HepG2 (cell line): Measurements from ENCODE around the gene TIA1. TPM values are rescaled to one million over a fixed set of nuclear protein-coding genes. Genes with fewer than 3 reads are reported as not detected.

ENCODE experiments used
- CCAR2 ChIP-seq: fragments of 200-400 bp; formaldehyde crosslinking; optimal IDR thresholded peaks from 2 replicates; pipeline ENCODE3; 2018; ENCODE audit warnings: low read depth, mild to moderate bottlenecking, low read length, moderate library complexity
- CREB3 ChIP-seq: sonication (generic); formaldehyde crosslinking; IDR thresholded peaks from 2 replicates; pipeline ENCODE4 v1.5.0; 2020; ENCODE audit warnings: missing genetic modification reagents
- FOXK2 ChIP-seq: fragments of 450-650 bp; IDR thresholded peaks from 2 replicates; pipeline ENCODE4 v1.6.1; 2016
- IKZF5 ChIP-seq: IDR thresholded peaks from 2 replicates; pipeline ENCODE4 v1.6.1; 2018; ENCODE audit warnings: missing genetic modification reagents, mild to moderate bottlenecking, missing compliant biosample characterization
- KMT2B ChIP-seq: IDR thresholded peaks from 2 replicates; pipeline ENCODE4 v1.6.1; 2016; ENCODE audit warnings: missing genetic modification reagents, missing compliant biosample characterization
- PRPF4 ChIP-seq: fragments of 200-400 bp; formaldehyde crosslinking; IDR thresholded peaks from 2 replicates; pipeline ENCODE4 v1.6.1; 2016; ENCODE audit warnings: low read length, low read depth; ENCODE audit not compliant: poor library complexity, severe bottlenecking
- RBM22 ChIP-seq: fragments of 200-400 bp; formaldehyde crosslinking; optimal IDR thresholded peaks from 2 replicates; pipeline ENCODE3; 2017; ENCODE audit warnings: mild to moderate bottlenecking, low read length, moderate library complexity
- SNAPC5 ChIP-seq: sonication (generic); formaldehyde crosslinking; IDR thresholded peaks from 2 replicates; pipeline ENCODE4 v1.8.1; 2023; ENCODE audit warnings: mild to moderate bottlenecking, missing genetic modification reagents, borderline replicate concordance
- SUZ12 ChIP-seq: fragments of 150-350 bp; IDR thresholded peaks from 2 replicates; pipeline ENCODE4 v1.6.1; 2014; ENCODE audit warnings: low read depth, low read length
- ZFP41 ChIP-seq: sonication (generic); formaldehyde crosslinking; IDR thresholded peaks from 2 replicates; pipeline ENCODE4 v1.4.0; 2020; ENCODE audit warnings: mild to moderate bottlenecking, missing genetic modification reagents, borderline replicate concordance
- ZNF10 ChIP-seq: sonication (generic); formaldehyde crosslinking; IDR thresholded peaks from 2 replicates; pipeline ENCODE4 v1.4.0; 2020; ENCODE audit warnings: mild to moderate bottlenecking, low read depth, missing genetic modification reagents, borderline replicate concordance
- ZNF17 ChIP-seq: sonication (generic); formaldehyde crosslinking; IDR thresholded peaks from 2 replicates; pipeline ENCODE4 v1.5.0; 2020; ENCODE audit warnings: mild to moderate bottlenecking, missing genetic modification reagents
- ZNF207 ChIP-seq: fragments of 450-650 bp; IDR thresholded peaks from 2 replicates; pipeline ENCODE4 v1.6.1; 2016; ENCODE audit warnings: antibody characterized with exemption, borderline replicate concordance
- ZNF224 ChIP-seq: sonication (generic); formaldehyde crosslinking; IDR thresholded peaks from 2 replicates; pipeline ENCODE4 v1.5.0; 2020; ENCODE audit warnings: mild to moderate bottlenecking, missing genetic modification reagents
- ZNF318 ChIP-seq: sonication (generic); formaldehyde crosslinking; IDR thresholded peaks from 2 replicates; pipeline ENCODE4 v1.4.0; 2020; ENCODE audit warnings: mild to moderate bottlenecking, missing genetic modification reagents
- ZNF343 ChIP-seq: sonication (generic); formaldehyde crosslinking; IDR thresholded peaks from 2 replicates; pipeline ENCODE4 v1.4.0; 2020; ENCODE audit warnings: mild to moderate bottlenecking, missing genetic modification reagents
- ZNF484 ChIP-seq: sonication (generic); formaldehyde crosslinking; IDR thresholded peaks from 2 replicates; pipeline ENCODE4 v1.5.1; 2020; ENCODE audit warnings: mild to moderate bottlenecking, low read depth, missing genetic modification reagents, borderline replicate concordance
- ZNF674 ChIP-seq: sonication (generic); formaldehyde crosslinking; IDR thresholded peaks from 2 replicates; pipeline ENCODE4 v1.5.0; 2020; ENCODE audit warnings: low read depth, mild to moderate bottlenecking, missing genetic modification reagents
- ZNF704 ChIP-seq: sonication (generic); formaldehyde crosslinking; IDR thresholded peaks from 2 replicates; pipeline ENCODE4 v1.8.1; 2023; ENCODE audit warnings: mild to moderate bottlenecking, inconsistent platforms, moderate library complexity, missing genetic modification reagents, borderline replicate concordance
- ZNF780A ChIP-seq: sonication (generic); formaldehyde crosslinking; IDR thresholded peaks from 2 replicates; pipeline ENCODE4 v1.8.0; 2022; ENCODE audit warnings: mild to moderate bottlenecking, missing genetic modification reagents, moderate library complexity
- polyA plus RNA-seq, 8 experiments: library from polyadenylated mRNA; depleted of rRNA in 3 of 8; stranded (reverse) in 7 of 8; unstranded in 1 of 8; fragments of >200 nt; fragmentation: Illumina TruSeq in 4 of 8; extraction: Trizol in 4 of 8; gene quantifications; 2 replicates each; pipeline versions ENCODE4 v1.2.1 to v1.2.3, GENCODE V29; 2011 to 2016; ENCODE audit warnings: low read depth in 4 of 8, missing spikeins in 1 of 8, mixed read lengths in 1 of 8; ENCODE audit not compliant: insufficient read depth in 1 of 8
- total RNA-seq, 5 experiments: library from RNA; depleted of rRNA; stranded (reverse); fragments of >200 nt; fragmentation: Illumina TruSeq; extraction: Trizol; gene quantifications; 2 replicates each; pipeline ENCODE4 v1.2.3, GENCODE V29; 2016; ENCODE audit warnings: low read depth in 1 of 5

Gene TIA1
- total and polyA plus RNA-seq, 2 of the 13 experiments (the other 11 are each of a cell fraction or from before 2014, with no cell fraction given) = 209 to 319 TPM

- 0 out of 2 replicates have a peak, but pooled peaks have one; percentile 31 for TF ChIP-seq ZNF318 (CRISPR knock-in tag)
- TF ChIP-seq ZNF207 = no peak
- TF ChIP-seq PRPF4 = no peak
- TF ChIP-seq SNAPC5 (CRISPR knock-in tag) = no peak
- TF ChIP-seq ZNF17 (CRISPR knock-in tag) = peak; percentile 70; the same call in 1 of the 2 replicates
- no peak for TF ChIP-seq ZNF704 (CRISPR knock-in tag)
- no peak for TF ChIP-seq ZNF224 (CRISPR knock-in tag)
- TF ChIP-seq ZNF780A (CRISPR knock-in tag) = no peak
- TF ChIP-seq ZNF10 (CRISPR knock-in tag) = no peak
- TF ChIP-seq RBM22 = no peak
- 0 out of 2 replicates have a peak, but pooled peaks have one; percentile 1 for TF ChIP-seq IKZF5 (CRISPR knock-in tag)
- TF ChIP-seq KMT2B = no peak
- TF ChIP-seq FOXK2 = no peak
- TF ChIP-seq CCAR2 = no peak
- TF ChIP-seq ZNF674 (CRISPR knock-in tag) = no peak
- TF ChIP-seq ZNF343 (CRISPR knock-in tag) = peak; percentile 74; the same call in 1 of the 2 replicates
- no peak for TF ChIP-seq ZNF484 (CRISPR knock-in tag)
- no peak for TF ChIP-seq CREB3 (CRISPR knock-in tag)
- TF ChIP-seq ZFP41 (CRISPR knock-in tag) = no peak
- no peak for TF ChIP-seq SUZ12
These were observed 10.1 kb upstream of the TIA1 start (continued) for GRCh38 chr2:70258532-70258875.
